H1 (cell line): Measurements from ENCODE around the gene CCDC159. TPM values are rescaled to one million over a fixed set of nuclear protein-coding genes. Genes with fewer than 3 reads are reported as not detected.

ENCODE experiments used
- CTCF ChIA-PET: fragments of 300-600 bp; sonication (Branson Sonifier 250); formaldehyde crosslinking; loops from one replicate; lab custom pipeline; 2021; ENCODE audit not compliant: partially characterized antibody; lab: Charles Lee
- POLR2A ChIA-PET: fragments of 300-600 bp; sonication (Branson Sonifier 250); formaldehyde crosslinking; loops from one replicate; lab custom pipeline; 2021; ENCODE audit warnings: inconsistent platforms; ENCODE audit not compliant: partially characterized antibody; lab: Charles Lee
- DNase-seq, 2 experiments: peaks; one replicate each; pipeline versions ENCODE4 v3.0.0 to v3.0.0-alpha.2; 2010 to 2022; ENCODE audit warnings: low spot score in 2 of 2, low read depth in 1 of 2, mixed read lengths in 1 of 2
- FAIRE-seq: peaks from 2 replicates; lab custom pipeline; 2011; peaks lifted over from hg19 to GRCh38; lab: Jason Lieb, UNC
- H2AFZ ChIP-seq: 2 replicates; pipeline ENCODE4 v1.8.1; 2012; ENCODE audit warnings: low read length, inconsistent platforms
- H2AK5ac ChIP-seq: 2 replicates; pipeline ENCODE4 v1.6.1; 2013; ENCODE audit warnings: low read depth, low read length
- H2BK120ac ChIP-seq: replicated peaks from 2 replicates; pipeline ENCODE3; 2013; ENCODE audit warnings: low read depth, low read length, inconsistent platforms
- H2BK12ac ChIP-seq: 2 replicates; pipeline ENCODE4 v1.6.1; 2013; ENCODE audit warnings: low read depth, low read length
- H2BK15ac ChIP-seq: 2 replicates; pipeline ENCODE4 v1.6.1; 2013; ENCODE audit warnings: low read length
- H2BK20ac ChIP-seq: 2 replicates; pipeline ENCODE4 v1.6.1; 2013; ENCODE audit warnings: low read length
- H2BK5ac ChIP-seq: 2 replicates; pipeline ENCODE4 v1.6.1; 2013; ENCODE audit warnings: low read depth, low read length
- H3K14ac ChIP-seq: 2 replicates; pipeline ENCODE4 v1.6.1; 2013; ENCODE audit warnings: inconsistent platforms; ENCODE audit not compliant: insufficient read length
- H3K18ac ChIP-seq: 2 replicates; pipeline ENCODE4 v1.6.1; 2013; ENCODE audit warnings: low read length; ENCODE audit errors: extremely low read depth
- H3K23ac ChIP-seq: 2 replicates; pipeline ENCODE4 v1.6.1; 2013; ENCODE audit warnings: inconsistent platforms; ENCODE audit not compliant: insufficient read length
- H3K23me2 ChIP-seq: 2 replicates; pipeline ENCODE4 v1.6.1; 2013; ENCODE audit warnings: low read depth, low read length
- H3K27ac ChIP-seq: 2 replicates; pipeline ENCODE4 v1.6.1; 2011; ENCODE audit warnings: low read depth, low read length, inconsistent platforms
- H3K27me3 ChIP-seq, 4 experiments: replicated peaks in 1 of 4; 1 replicate in 1 of 4; 2 replicates in 3 of 4; pipeline versions ENCODE4 v1.6.1 to v1.8.1; 2011 to 2013; ENCODE audit warnings: low read length in 3 of 4, mild to moderate bottlenecking in 3 of 4, inconsistent platforms in 2 of 4, mixed read lengths in 2 of 4, moderate library complexity in 1 of 4; ENCODE audit not compliant: control insufficient read depth in 3 of 4, insufficient read depth in 3 of 4; ENCODE audit errors: extremely low read depth in 1 of 4
- H3K36me3 ChIP-seq, 4 experiments: 2 replicates each; pipeline versions ENCODE4 v1.6.1 to v1.8.1; 2011 to 2013; ENCODE audit warnings: mild to moderate bottlenecking in 4 of 4, low read length in 3 of 4, moderate library complexity in 2 of 4, control low read depth in 1 of 4, inconsistent platforms in 1 of 4; ENCODE audit not compliant: insufficient read depth in 4 of 4, control insufficient read depth in 2 of 4
- H3K4ac ChIP-seq: replicated peaks from 2 replicates; pipeline ENCODE3; 2013; ENCODE audit warnings: low read length, low read depth, mixed read lengths, inconsistent platforms; ENCODE audit not compliant: insufficient read length
- H3K4me1 ChIP-seq, 4 experiments: replicated peaks in 1 of 4; 1 replicate in 1 of 4; 2 replicates in 3 of 4; pipeline versions ENCODE4 v1.6.1 to v1.8.1; 2011 to 2013; ENCODE audit warnings: low read length in 3 of 4, inconsistent platforms in 2 of 4, mixed read lengths in 1 of 4; ENCODE audit not compliant: insufficient read depth in 4 of 4, control insufficient read depth in 3 of 4
- H3K4me2 ChIP-seq, 2 experiments: 2 replicates each; pipeline versions ENCODE4 v1.6.1 to v1.8.1; 2011 to 2013; ENCODE audit warnings: low read depth in 2 of 2, low read length in 2 of 2, control low read depth in 1 of 2, inconsistent platforms in 1 of 2, mild to moderate bottlenecking in 1 of 2; ENCODE audit not compliant: insufficient read depth in 1 of 2
- H3K4me3 ChIP-seq, 4 experiments: fragments of 200-600, 300-600 bp in 1 of 4; sonication (generic), shearing (Covaris generic), sonication (Bioruptor Twin) in 1 of 4; 2 replicates each; pipeline versions ENCODE4 v1.5.1 to v1.8.1; 2011 to 2016; ENCODE audit warnings: low read length in 4 of 4, low read depth in 3 of 4, control low read depth in 2 of 4, inconsistent platforms in 2 of 4, mild to moderate bottlenecking in 2 of 4, mixed read lengths in 1 of 4, moderate library complexity in 1 of 4; ENCODE audit not compliant: insufficient read depth in 2 of 4; ENCODE audit errors: extremely low read depth in 1 of 4
- H3K56ac ChIP-seq: replicated peaks from 2 replicates; pipeline ENCODE3; 2013; ENCODE audit warnings: low read depth, mild to moderate bottlenecking, mixed read lengths, low read length, inconsistent platforms; ENCODE audit not compliant: insufficient read length
- H3K79me1 ChIP-seq: 2 replicates; pipeline ENCODE4 v1.6.1; 2013; ENCODE audit warnings: low read depth, low read length, control low read depth
- H3K79me2 ChIP-seq, 2 experiments: 2 replicates each; pipeline versions ENCODE4 v1.6.1 to v1.8.1; 2012 to 2013; ENCODE audit warnings: low read length in 2 of 2, mild to moderate bottlenecking in 2 of 2, inconsistent platforms in 1 of 2; ENCODE audit not compliant: insufficient read depth in 2 of 2, control insufficient read depth in 1 of 2
- H3K9ac ChIP-seq, 4 experiments: replicated peaks in 1 of 4; 1 replicate in 1 of 4; 2 replicates in 3 of 4; pipeline versions ENCODE4 v1.6.1 to v1.8.1; 2011 to 2013; ENCODE audit warnings: low read depth in 3 of 4, low read length in 3 of 4, control low read depth in 2 of 4, mild to moderate bottlenecking in 2 of 4, moderate library complexity in 2 of 4, inconsistent platforms in 1 of 4; ENCODE audit errors: extremely low read depth in 1 of 4
- H3K9me3 ChIP-seq, 2 experiments: 2 replicates each; pipeline versions ENCODE4 v1.6.1 to v1.8.1; 2012 to 2013; ENCODE audit warnings: mild to moderate bottlenecking in 2 of 2, moderate library complexity in 2 of 2, control low read depth in 1 of 2, inconsistent platforms in 1 of 2, low read depth in 1 of 2, low read length in 1 of 2, mixed read lengths in 1 of 2; ENCODE audit not compliant: insufficient read depth in 2 of 2
- H4K20me1 ChIP-seq, 2 experiments: replicated peaks in 1 of 2; 2 replicates each; pipeline versions ENCODE3 to v1.8.1; 2011 to 2013; ENCODE audit warnings: inconsistent platforms in 2 of 2, low read length in 2 of 2, mild to moderate bottlenecking in 1 of 2; ENCODE audit not compliant: insufficient read depth in 2 of 2, control insufficient read depth in 1 of 2
- H4K5ac ChIP-seq: 2 replicates; pipeline ENCODE4 v1.6.1; 2013; ENCODE audit warnings: low read length, low read depth, mixed read lengths, inconsistent platforms; ENCODE audit not compliant: insufficient read length
- H4K8ac ChIP-seq: 2 replicates; pipeline ENCODE4 v1.8.0; 2013; ENCODE audit warnings: mild to moderate bottlenecking, moderate library complexity, low read length, inconsistent platforms; ENCODE audit not compliant: insufficient read depth; ENCODE audit errors: extremely low read depth
- H4K91ac ChIP-seq: replicated peaks from 2 replicates; pipeline ENCODE3; 2013; ENCODE audit warnings: low read length, mixed read lengths, inconsistent platforms; ENCODE audit not compliant: insufficient read length
- ATF3 ChIP-seq: IDR thresholded peaks from 2 replicates; pipeline ENCODE4 v1.6.1; 2011; ENCODE audit warnings: low read depth, mild to moderate bottlenecking, low read length; ENCODE audit not compliant: insufficient read depth
- BACH1 ChIP-seq: IDR thresholded peaks from 2 replicates; pipeline ENCODE4 v1.6.1; 2012; ENCODE audit warnings: low read length, improper control_type of control experiment
- CEBPB ChIP-seq: IDR thresholded peaks from 2 replicates; pipeline ENCODE4 v1.6.1; 2012; ENCODE audit warnings: low read depth, low read length
- GABPA ChIP-seq: IDR thresholded peaks from 2 replicates; pipeline ENCODE4 v1.6.1; 2011; ENCODE audit warnings: mild to moderate bottlenecking, low read length, moderate library complexity, borderline replicate concordance; ENCODE audit not compliant: insufficient read depth
- TAF1 ChIP-seq: IDR thresholded peaks from 2 replicates; pipeline ENCODE4 v1.6.1; 2011; ENCODE audit warnings: mild to moderate bottlenecking, low read depth, low read length
- WGBS, 2 experiments: shearing (Covaris generic) in 1 of 2; methylation state at CpG; one replicate each; pipeline versions ENCODE4 v1.1.6 to v1.1.7; 2013 to 2015; ENCODE audit warnings: low lambda C conversion rate in 2 of 2, mixed read lengths in 2 of 2, inconsistent platforms in 1 of 2, low coverage in 1 of 2, missing lambda C conversion rate in 1 of 2; ENCODE audit not compliant: insufficient replicate concordance in 2 of 2, insufficient coverage in 1 of 2, insufficient read length in 1 of 2; ENCODE audit errors: extremely low coverage in 1 of 2, missing lambda C conversion rate in 1 of 2; 5-methylcytosine and 5-hydroxymethylcytosine counted together
- long read RNA-seq, 2 experiments: library from RNA in 1 of 2; library from capped mRNA in 1 of 2; stranded (forward); transcript quantifications; one replicate each; pipeline ENCODE4 v2.0.0, GENCODE V29; 2021; ENCODE audit warnings: inconsistent platforms in 1 of 2
- polyA minus RNA-seq, 3 experiments: library from RNA; depleted of rRNA, polyadenylated mRNA; stranded (reverse); fragments of >200 nt; gene quantifications; 1 replicate in 2 of 3; 2 replicates in 1 of 3; pipeline ENCODE4 v1.2.3, GENCODE V29; 2011
- polyA plus RNA-seq, 7 experiments: library from polyadenylated mRNA; depleted of rRNA in 3 of 7; stranded (reverse) in 5 of 7; unstranded in 2 of 7; fragments of >200 nt in 5 of 7; fragments of 200-250 nt in 2 of 7; gene quantifications; 1 replicate in 5 of 7; 2 replicates in 1 of 7; 4 replicates in 1 of 7; pipeline versions ENCODE4 v1.2.1 to v1.2.3, GENCODE V29; 2011 to 2013; ENCODE audit warnings: missing spikeins in 2 of 7, mixed read lengths in 2 of 7
- total RNA-seq: library from RNA; stranded (reverse); fragmentation: NEBNext Ultra II Directional; extraction: Animal tissue kit (Norgen Biotek cat#: 25700); gene quantifications from 2 replicates; pipeline ENCODE4 v1.2.1, GENCODE V29; 2021
- TF ChIP-seq, protein P1 (sequence below): IDR thresholded peaks from 2 replicates; pipeline ENCODE4 v1.6.1; 2012; ENCODE audit warnings: inconsistent platforms

CCDC159 gene
- 4.0 and 5.5 TPM in 2 replicates for total RNA-seq
- 5.4 and 7.1 TPM in 2 replicates for polyA plus RNA-seq (2011; rRNA removed)
- 9.4 TPM for polyA plus RNA-seq (2011; cell fraction: cytosol; rRNA removed)
- polyA plus RNA-seq (2011; cell fraction: nucleus; rRNA removed), result 18.9 TPM
- polyA plus RNA-seq (2012, experiment 1 of 2), result 7.4 to 11.5 TPM (median 8.6 TPM) in 4 replicates
- 4.3 TPM for polyA plus RNA-seq (2012, experiment 2 of 2)
- polyA plus RNA-seq (2013, experiment 1 of 2), result 4.5 TPM
- 4.3 TPM for polyA plus RNA-seq (2013, experiment 2 of 2)
- polyA minus RNA-seq (2011; rRNA and poly(A)+ RNA removed), result 5.1 and 6.5 TPM in 2 replicates
- not detected for polyA minus RNA-seq (2011; cell fraction: cytosol; rRNA and poly(A)+ RNA removed)
- polyA minus RNA-seq (2011; cell fraction: nucleus; rRNA and poly(A)+ RNA removed), result 2.9 TPM
- long read RNA-seq, experiment 1, partial matches to known transcripts, result 1 of 1 reads
- long read RNA-seq, experiment 1, other reads (novel, unspliced or antisense), result 0 of 1 reads
- long read RNA-seq, experiment 2, partial matches to known transcripts, result 0 of 1 reads
- long read RNA-seq, experiment 2, other reads (novel, unspliced or antisense), result 1 of 1 reads

GRCh38 chr19:11346104-11346940, at the start of gene CCDC159, which contains the start of gene TMEM205:
Gene CCDC159, plus strand, starts transcription at chr19:11346519. Its CDS starts 88 bp downstream, at chr19:11346607.
Gene TMEM205, minus strand, starts transcription at chr19:11346268. Its CDS starts 649 bp downstream, at chr19:11345619.
- H2BK15ac ChIP-seq, result 0 out of 2 replicates have a peak within 1 kb of the TSS, but pooled peaks have one; percentile 72
- H3K4ac ChIP-seq, result no peak within 1 kb of the TSS
- H3K9me3 ChIP-seq, result peaks cover 0 to 6% of the 10 kb centered on the region in 2 experiments; a peak in 1 of 4 replicates
- no peak within 1 kb of the TSS for H3K23ac ChIP-seq
- H2BK120ac ChIP-seq, result no peak within 1 kb of the TSS
- 0 out of 2 replicates have a peak within 1 kb of the TSS, but pooled peaks have one; percentile 40 for H2AK5ac ChIP-seq
- H2AFZ ChIP-seq, result peak within 1 kb of the TSS; percentile 80
- H3K4me2 ChIP-seq, result peak within 1 kb of the TSS; percentile 75 to 99
- peaks cover 5% of the 10 kb centered on the region; the same call in 1 of the 2 replicates for H3K79me1 ChIP-seq
- 0 out of 2 replicates have a peak within 1 kb of the TSS, but pooled peaks have one; percentile 37 for H3K27ac ChIP-seq
- no peak within 1 kb of the TSS for H3K14ac ChIP-seq
- H3K23me2 ChIP-seq, result peaks cover 12% of the 10 kb centered on the region
- no peaks in the 10 kb centered on the region for H3K27me3 ChIP-seq
- 0 out of 2 replicates have a peak within 1 kb of the TSS, but pooled peaks have one; percentile 12 for H2BK12ac ChIP-seq
- H4K5ac ChIP-seq, result peak within 1 kb of the TSS; percentile 35
- H2BK5ac ChIP-seq, result peak within 1 kb of the TSS; percentile 20; the same call in 1 of the 2 replicates
- H4K91ac ChIP-seq, result no peak within 1 kb of the TSS
- peak within 1 kb of the TSS; percentile 63 to 94 (median 84) for H3K4me3 ChIP-seq
- DNase-seq, result peak; percentile 96 to 97
- no peaks in the 10 kb centered on the region for H4K20me1 ChIP-seq
- peaks cover 0 to 10% (median 6%) of the 10 kb centered on the region in 4 experiments; a peak in 5 of 7 replicates for H3K4me1 ChIP-seq
- ChIA-PET POLR2A (interaction anchor here (1.0 to 1.5 kb wide), 6 partner anchors 18 to 60 kb away, joined by 3 to 11 read pairs (median 4); partner anchors contain the start of genes EPOR and SWSAP1), CTCF (interaction anchor here (0.7 to 1.9 kb wide), 12 partner anchors 12 to 208 kb away, joined by 3 to 6 read pairs (median 4); partner anchors contain the start of gene TSPAN16)
- FAIRE-seq, result peak; percentile 83
- H3K18ac ChIP-seq, result peak within 1 kb of the TSS; percentile 60; the same call in 1 of the 2 replicates
- H4K8ac ChIP-seq, result no peak within 1 kb of the TSS
- WGBS, 2 experiments, result 1% methylated on average over 41 of the region's 50 CpGs; no CpG with 5 or more reads in 1 of the 2 experiments
- H3K9ac ChIP-seq, result peak within 1 kb of the TSS in 3 of 4 experiments; percentile 31 to 62 (median 62); a peak in 6 of 7 replicates
- H3K79me2 ChIP-seq, result peaks cover 0 to 3% of the 10 kb centered on the region in 2 experiments; a peak in 1 of 4 replicates
- H2BK20ac ChIP-seq, result no peak within 1 kb of the TSS
- H3K36me3 ChIP-seq, result no peaks in the 10 kb centered on the region
- peak within 1 kb of the TSS; percentile 2 for H3K56ac ChIP-seq
- TF ChIP-seq ATF3, result no peak
- TF ChIP-seq CEBPB, result peak; percentile 98
- TF ChIP-seq, protein P1, sequence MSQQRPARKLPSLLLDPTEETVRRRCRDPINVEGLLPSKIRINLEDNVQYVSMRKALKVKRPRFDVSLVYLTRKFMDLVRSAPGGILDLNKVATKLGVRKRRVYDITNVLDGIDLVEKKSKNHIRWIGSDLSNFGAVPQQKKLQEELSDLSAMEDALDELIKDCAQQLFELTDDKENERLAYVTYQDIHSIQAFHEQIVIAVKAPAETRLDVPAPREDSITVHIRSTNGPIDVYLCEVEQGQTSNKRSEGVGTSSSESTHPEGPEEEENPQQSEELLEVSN, result peak; percentile 79
- peak; percentile 47; the same call in 1 of the 2 replicates for TF ChIP-seq TAF1
- TF ChIP-seq BACH1, result peak; percentile 86
- TF ChIP-seq GABPA, result no peak
